GM21390 (cell line): ENCODE measurements around the gene COL2A1.

Experiments used
- ATAC-seq: cut with Tn5 transposase; IDR thresholded peaks from one replicate; pipeline ENCODE4 v1.9.1; 2021; ENCODE audit not compliant: unreplicated experiment

The COL2A1 gene

GRCh38 chr12:48015954-48016353, 11.7 kb upstream of the COL2A1 start:
- ATAC-seq: no peak

- ATAC-seq: no peak
These were observed 10.9 kb upstream of the COL2A1 start for GRCh38 chr12:48015129-48015528.

GRCh38 chr12:48013287-48013686, 9.0 kb upstream of the COL2A1 start:
- no peak for ATAC-seq

GRCh38 chr12:48012070-48012469, 7.8 kb upstream of the COL2A1 start:
- ATAC-seq: no peak

GRCh38 chr12:48010366-48010970, 6.2 kb upstream of the COL2A1 start:
- no peak for ATAC-seq

GRCh38 chr12:48009471-48009870, 5.2 kb upstream of the COL2A1 start:
- no peak for ATAC-seq

GRCh38 chr12:48008950-48009349, 4.7 kb upstream of the COL2A1 start:
- no peak for ATAC-seq

GRCh38 chr12:48008349-48008748, 4.1 kb upstream of the COL2A1 start:
- no peak for ATAC-seq

- no peak for ATAC-seq
These were observed 2.9 kb upstream of the COL2A1 start for GRCh38 chr12:48007206-48007605.

GRCh38 chr12:48005750-48006021, 1.4 kb upstream of the COL2A1 start:
- no peak for ATAC-seq

- no peak for ATAC-seq
These were observed 899 bp upstream of the COL2A1 start for GRCh38 chr12:48005001-48005749.

GRCh38 chr12:48003226-48004052, 837 bp downstream of the COL2A1 start:
- ATAC-seq: no peak

- no peak for ATAC-seq
These were observed 1.5 kb downstream of the COL2A1 start for GRCh38 chr12:48002773-48003218.

- ATAC-seq: no peak
These were observed 1.9 kb downstream of the COL2A1 start for GRCh38 chr12:48002414-48002730.

- no peak for ATAC-seq
These were observed 2.5 kb downstream of the COL2A1 start for GRCh38 chr12:48001505-48002413.

GRCh38 chr12:48000878-48001504, 3.3 kb downstream of the COL2A1 start:
- ATAC-seq: no peak

- no peak for ATAC-seq
These were observed 4.5 kb downstream of the COL2A1 start for GRCh38 chr12:47999816-48000215.

- ATAC-seq: no peak
These were observed 7.0 kb downstream of the COL2A1 start for GRCh38 chr12:47997321-47997720.

- ATAC-seq: no peak
These were observed 8.3 kb downstream of the COL2A1 start for GRCh38 chr12:47995981-47996401.

GRCh38 chr12:47993491-47993890, 10.8 kb downstream of the COL2A1 start:
- ATAC-seq: no peak

- no peak for ATAC-seq
These were observed 11.5 kb downstream of the COL2A1 start for GRCh38 chr12:47992776-47993175.
